Right lobe of liver (tissue), 4 donors: ENCODE results near the gene ENTPD8.

Experiments
- CTCF ChIP-seq, 4 donors: fragments of 200-600 bp in 3 of 4; fragments of 450-650 bp in 1 of 4; IDR thresholded peaks; one replicate each; pipeline versions ENCODE4 v1.5.1 to v1.8.0; 2016 to 2022; ENCODE audit warnings: antibody characterized with exemption in 4 of 4, mild to moderate bottlenecking in 2 of 4
- POLR2A ChIP-seq: fragments of 450-650 bp; IDR thresholded peaks from one replicate; pipeline ENCODE4 v1.6.1; 2017; ENCODE audit warnings: antibody characterized with exemption, mild to moderate bottlenecking
- donor health status: DM: no; HTN: no; CAD: no.
- donor health status: DM: no; HTN: no; CAD: no.
- donor health status: DM: no; HTN: yes; CAD: no.

- TF ChIP-seq CTCF (IDR thresholded peaks at IDR 0.05) (peak in 3 of 4 donors; percentile 0 to 13 (median 4)), POLR2A (no peak)
These were observed 17.5 kb downstream of the ENTPD8 start for GRCh38 chr9:137423514-137424291.
